ENCODE measurements around the gene SRRM5.
"Not testable (repeated sequence)": the region's sequence is repeated elsewhere in the genome, so short reads cannot be mapped to it uniquely, and the experiment has no call there.

Gene SRRM5

GRCh38 chr19:43634506-43634871, 22.6 kb downstream of the SRRM5 start:
- Mint-ChIP-seq H3K36me3 (peaks cover 5% of the 10 kb centered on the region), H3K27me3 (peaks cover 28% of the 10 kb centered on the region), H3K9me3 (no peaks in the 10 kb centered on the region), H3K4me3 (no peak overlapping the region), H3K27ac (no peak overlapping the region), H3K4me1 (peaks cover 15% of the 10 kb centered on the region)
- no peak for DNase-seq (ENCODE audit: low spot score in 2 of 2)
- ATAC-seq (ENCODE audit: low read depth) = no peak

- ATAC-seq (ENCODE audit: low read depth) (no peak), DNase-seq (ENCODE audit: low spot score in 2 of 2) (no peak)
- Mint-ChIP-seq H3K36me3 (peaks cover 5% of the 10 kb centered on the region), H3K4me3 (no peak overlapping the region), H3K9me3 (no peaks in the 10 kb centered on the region), H3K27me3 (peaks cover 29% of the 10 kb centered on the region), H3K27ac (no peak overlapping the region), H3K4me1 (peaks cover 15% of the 10 kb centered on the region)
Observed at GRCh38 chr19:43634872-43635560, 23.1 kb downstream of the SRRM5 start.

- H3K9me3 Mint-ChIP-seq; H3K4me3 Mint-ChIP-seq; DNase-seq (ENCODE audit: low spot score in 2 of 2); ATAC-seq (ENCODE audit: low read depth); H3K36me3 Mint-ChIP-seq; H3K27ac Mint-ChIP-seq: not testable (repeated sequence)
- peaks cover 32% of the 10 kb centered on the region for H3K27me3 Mint-ChIP-seq
- peaks cover 19% of the 10 kb centered on the region for H3K4me1 Mint-ChIP-seq
Observed at GRCh38 chr19:43635561-43635940, 23.7 kb downstream of the SRRM5 start.

- no peak overlapping the region for H3K4me3 Mint-ChIP-seq
- peaks cover 20% of the 10 kb centered on the region for H3K4me1 Mint-ChIP-seq
- no peaks in the 10 kb centered on the region for H3K9me3 Mint-ChIP-seq
- no peak for ATAC-seq (ENCODE audit: low read depth)
- peaks cover 33% of the 10 kb centered on the region for H3K27me3 Mint-ChIP-seq
- no peak for DNase-seq (ENCODE audit: low spot score in 2 of 2)
- H3K27ac Mint-ChIP-seq = no peak overlapping the region
- H3K36me3 Mint-ChIP-seq = peaks cover 5% of the 10 kb centered on the region
Observed at GRCh38 chr19:43636121-43636683, 24.3 kb downstream of the SRRM5 start.

- DNase-seq (ENCODE audit: low spot score in 2 of 2) (peak in 1 of 2 donors; percentile 25), ATAC-seq (ENCODE audit: low read depth) (peak; percentile 75)
- Mint-ChIP-seq H3K27me3 (peaks cover 34% of the 10 kb centered on the region), H3K4me3 (peak overlapping the region; percentile 85), H3K9me3 (no peaks in the 10 kb centered on the region), H3K27ac (peak overlapping the region; percentile 76), H3K36me3 (peaks cover 5% of the 10 kb centered on the region), H3K4me1 (peaks cover 20% of the 10 kb centered on the region)
Observed at GRCh38 chr19:43638214-43638994, 26.5 kb downstream of the SRRM5 start.

DNA sequence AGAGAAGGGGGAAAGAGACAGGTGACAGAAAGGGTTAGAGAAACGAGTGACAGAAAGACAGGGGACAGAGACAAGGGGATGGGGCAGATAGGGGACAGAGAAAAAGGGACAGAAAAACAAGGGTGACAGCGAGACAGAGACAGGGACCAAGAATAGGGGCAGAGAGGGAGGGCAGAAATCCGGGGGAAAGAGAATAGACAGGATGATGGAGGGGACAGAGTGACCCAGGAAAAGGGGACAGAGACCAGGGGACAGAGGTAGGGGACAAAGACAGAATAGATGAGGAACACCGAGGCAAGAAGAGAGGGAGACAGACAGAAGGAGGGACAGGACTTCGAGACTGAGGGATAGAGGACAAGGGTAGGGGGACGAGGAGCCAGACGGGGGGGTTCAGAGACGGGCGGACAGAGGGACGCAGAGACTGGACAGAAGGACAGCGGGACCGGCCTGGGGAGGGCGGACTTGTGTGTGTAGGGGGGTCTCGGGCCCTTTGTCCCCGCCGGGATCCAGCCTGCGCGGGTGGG, 27.2 kb downstream of the SRRM5 start:
- no peak for DNase-seq (ENCODE audit: low spot score in 2 of 2)
- Mint-ChIP-seq H3K27me3 (peaks cover 32% of the 10 kb centered on the region), H3K36me3 (peaks cover 5% of the 10 kb centered on the region), H3K4me3 (peak overlapping the region; percentile 85), H3K27ac (peak overlapping the region; percentile 76), H3K9me3 (no peaks in the 10 kb centered on the region), H3K4me1 (peaks cover 20% of the 10 kb centered on the region)
- peak; percentile 8 for ATAC-seq (ENCODE audit: low read depth)

- Mint-ChIP-seq H3K4me1 (peaks cover 20% of the 10 kb centered on the region), H3K27ac (peak within 1 kb of the TSS; percentile 76), H3K9me3 (no peaks in the 10 kb centered on the region), H3K4me3 (peak within 1 kb of the TSS; percentile 85), H3K36me3 (peaks cover 5% of the 10 kb centered on the region), H3K27me3 (peaks cover 34% of the 10 kb centered on the region)
- DNase-seq (ENCODE audit: low spot score in 2 of 2) = peak in 1 of 2 donors; percentile 47
- peak; percentile 77 for ATAC-seq (ENCODE audit: low read depth)
Observed at GRCh38 chr19:43639519-43640423, 27.9 kb downstream of the SRRM5 start, which contains the start of gene CADM4. Gene CADM4, minus strand, starts transcription at chr19:43639850. Its CDS starts 60 bp downstream, at chr19:43639790.

DNA sequence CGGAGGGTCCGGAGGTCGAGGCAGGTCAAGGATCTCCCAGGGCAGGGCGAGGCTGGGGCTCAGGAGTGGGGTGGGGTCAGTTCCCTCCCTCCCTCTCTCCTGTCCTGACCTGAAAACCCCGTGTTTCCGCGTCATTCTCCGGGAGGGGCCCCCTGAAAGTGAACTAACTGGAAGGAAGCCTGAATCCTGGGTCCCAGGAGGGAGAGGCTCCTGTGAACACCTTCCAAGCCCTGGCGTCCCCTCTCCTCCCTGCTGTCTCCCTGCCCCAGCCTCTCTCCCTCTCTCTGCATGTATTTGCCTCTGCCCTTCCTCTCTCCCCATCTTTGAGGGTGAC, 28.5 kb downstream of the SRRM5 start:
- DNase-seq (ENCODE audit: low spot score in 2 of 2) (no peak), ATAC-seq (ENCODE audit: low read depth) (no peak)
- no peak overlapping the region for H3K27ac Mint-ChIP-seq
- peaks cover 31% of the 10 kb centered on the region for H3K27me3 Mint-ChIP-seq
- H3K4me3 Mint-ChIP-seq = peak overlapping the region; percentile 76
- H3K36me3 Mint-ChIP-seq = peaks cover 5% of the 10 kb centered on the region
- H3K9me3 Mint-ChIP-seq = no peaks in the 10 kb centered on the region
- peaks cover 16% of the 10 kb centered on the region for H3K4me1 Mint-ChIP-seq

- H3K4me3 Mint-ChIP-seq = peak overlapping the region; percentile 31
- peaks cover 3% of the 10 kb centered on the region for H3K9me3 Mint-ChIP-seq
- H3K36me3 Mint-ChIP-seq = peaks cover 5% of the 10 kb centered on the region
- H3K27ac Mint-ChIP-seq = no peak overlapping the region
- peaks cover 28% of the 10 kb centered on the region for H3K27me3 Mint-ChIP-seq
- DNase-seq (ENCODE audit: low spot score in 2 of 2) (no peak), ATAC-seq (ENCODE audit: low read depth) (no peak)
- peaks cover 15% of the 10 kb centered on the region for H3K4me1 Mint-ChIP-seq
Observed at GRCh38 chr19:43641333-43641732, 29.4 kb downstream of the SRRM5 start.

DNA sequence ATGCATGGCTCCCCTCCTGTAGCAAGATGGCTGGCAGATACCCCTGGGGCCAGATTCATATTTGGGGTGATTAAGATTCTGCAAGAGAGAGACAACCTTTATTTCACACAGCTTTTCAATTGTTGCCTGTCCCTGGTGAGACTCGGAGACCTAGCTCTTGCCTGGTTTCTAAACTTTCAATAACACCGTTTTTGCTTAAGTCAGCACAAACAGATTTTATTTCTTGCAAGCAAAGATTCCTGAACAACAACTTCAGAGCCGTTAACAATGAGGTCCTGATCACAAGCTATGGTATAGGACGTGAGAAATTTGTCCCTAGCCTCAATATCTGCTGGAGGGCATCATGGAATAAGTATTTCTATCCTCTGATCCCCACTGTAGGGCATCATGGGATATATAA, 30.6 kb downstream of the SRRM5 start:
- no peak overlapping the region for H3K27ac Mint-ChIP-seq
- ATAC-seq (ENCODE audit: low read depth) (no peak), DNase-seq (ENCODE audit: low spot score in 2 of 2) (no peak)
- peaks cover 25% of the 10 kb centered on the region for H3K27me3 Mint-ChIP-seq
- H3K9me3 Mint-ChIP-seq = peaks cover 5% of the 10 kb centered on the region
- peaks cover 15% of the 10 kb centered on the region for H3K4me1 Mint-ChIP-seq
- H3K4me3 Mint-ChIP-seq = no peak overlapping the region
- H3K36me3 Mint-ChIP-seq = peaks cover 6% of the 10 kb centered on the region

DNA sequence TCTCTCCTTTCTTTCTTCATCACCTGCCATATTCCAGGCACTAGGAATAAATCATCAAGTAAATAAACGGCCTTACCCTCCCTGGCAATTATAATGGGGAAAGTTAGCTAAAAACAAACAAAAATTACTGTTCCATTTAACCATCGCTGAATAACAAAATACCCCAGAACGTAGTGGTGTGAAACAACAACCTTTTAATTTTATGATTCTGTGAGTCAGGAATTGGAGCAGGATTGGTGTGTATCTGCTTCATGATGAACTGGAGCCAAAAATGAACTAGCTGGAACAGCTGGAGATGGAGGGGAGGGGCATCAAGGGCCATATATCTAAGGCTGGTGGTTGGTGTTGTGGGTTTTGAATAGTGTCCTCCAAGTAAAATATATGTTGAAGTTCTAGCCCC, 31.4 kb downstream of the SRRM5 start:
- Mint-ChIP-seq H3K4me1 (peaks cover 15% of the 10 kb centered on the region), H3K36me3 (peaks cover 6% of the 10 kb centered on the region), H3K4me3 (no peak overlapping the region), H3K27me3 (peaks cover 22% of the 10 kb centered on the region), H3K9me3 (peaks cover 5% of the 10 kb centered on the region), H3K27ac (no peak overlapping the region)
- no peak for DNase-seq (ENCODE audit: low spot score in 2 of 2)
- no peak for ATAC-seq (ENCODE audit: low read depth)

DNA sequence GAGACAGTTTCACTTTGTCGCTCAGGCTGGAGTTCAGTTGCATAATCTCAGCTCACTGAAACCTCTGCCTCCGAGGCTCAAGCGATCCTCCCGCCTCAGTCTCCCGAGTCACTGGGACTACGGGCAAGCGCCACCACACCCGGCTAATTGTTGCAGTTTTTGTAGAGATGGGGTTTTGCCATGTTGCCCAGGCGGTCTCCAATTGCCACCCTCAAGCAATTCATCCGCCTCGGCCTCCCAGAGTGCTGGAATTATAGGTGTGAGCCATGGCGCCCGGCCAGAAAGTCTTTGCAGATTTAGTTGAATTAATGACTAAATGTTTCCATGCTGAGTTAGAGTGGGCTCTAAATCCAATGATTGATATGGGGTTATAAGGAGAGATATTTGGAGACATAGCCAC, 32.3 kb downstream of the SRRM5 start:
- Mint-ChIP-seq H3K4me3 (no peak overlapping the region), H3K27me3 (peaks cover 16% of the 10 kb centered on the region), H3K27ac (no peak overlapping the region), H3K9me3 (peaks cover 5% of the 10 kb centered on the region), H3K36me3 (peaks cover 1% of the 10 kb centered on the region), H3K4me1 (peaks cover 6% of the 10 kb centered on the region)
- DNase-seq (ENCODE audit: low spot score in 2 of 2) (no peak), ATAC-seq (ENCODE audit: low read depth) (no peak)

DNA sequence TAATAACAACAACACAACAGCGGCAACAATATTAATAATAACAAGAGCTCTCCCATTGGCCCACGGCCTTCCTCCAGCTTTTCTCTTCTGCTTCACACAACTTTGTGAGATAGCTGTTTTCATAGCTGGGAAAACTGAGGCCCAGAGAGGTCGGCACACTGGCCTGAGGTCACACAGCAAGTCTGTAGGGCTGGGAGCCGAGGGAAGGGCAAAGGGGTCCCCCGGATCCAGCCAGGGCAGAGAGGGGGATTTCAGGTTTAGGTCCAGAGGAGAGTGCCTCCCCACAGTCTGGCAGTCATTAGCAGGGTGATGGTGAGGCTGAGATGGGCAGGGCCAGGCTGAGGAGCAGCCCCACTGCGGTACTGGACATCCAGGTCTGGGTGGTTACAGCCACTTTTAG, 36.7 kb downstream of the SRRM5 start:
- H3K36me3 Mint-ChIP-seq = peaks cover 1% of the 10 kb centered on the region
- no peak for DNase-seq (ENCODE audit: low spot score in 2 of 2)

More for the DNA sequence above, 36.7 kb downstream of the SRRM5 start:
- Mint-ChIP-seq H3K4me1 (peaks cover 5% of the 10 kb centered on the region), H3K27ac (no peak overlapping the region), H3K27me3 (peaks cover 9% of the 10 kb centered on the region), H3K9me3 (peaks cover 5% of the 10 kb centered on the region), H3K4me3 (no peak overlapping the region)
- ATAC-seq (ENCODE audit: low read depth) = no peak

Measured in memory B cell (primary cell).